DMS53 (cell line): ENCODE data around the gene SLC17A1.

Experiments used
- DNase-seq: peaks from one replicate; lab custom pipeline; 2025; lab: John Stamatoyannopoulos, UW

The SLC17A1 gene

GRCh38 chr6:25831532-25832306, at the start of gene SLC17A1:
Gene SLC17A1, minus strand, starts transcription at chr6:25832052. Its CDS starts 1,495 bp downstream, at chr6:25830557.
- no peak for DNase-seq

- DNase-seq: no peak
Observed at GRCh38 chr6:25880601-25881000, 48.7 kb upstream of the SLC17A1 start.

GRCh38 chr6:25878721-25879322, 47.0 kb upstream of the SLC17A1 start:
- DNase-seq: no peak

- DNase-seq: no peak
Observed at GRCh38 chr6:25875926-25876602, 44.2 kb upstream of the SLC17A1 start.

- DNase-seq: no peak
Observed at GRCh38 chr6:25875563-25875905, 43.7 kb upstream of the SLC17A1 start.

- no peak for DNase-seq
Observed at GRCh38 chr6:25874822-25875562, 43.1 kb upstream of the SLC17A1 start.

- DNase-seq: no peak
Observed at GRCh38 chr6:25874118-25874517, 42.3 kb upstream of the SLC17A1 start, which contains the start of gene SLC17A3. Gene SLC17A3, minus strand, starts transcription at chr6:25874243. Its CDS starts 5,856 bp downstream, at chr6:25868387.

GRCh38 chr6:25872814-25873213, 41.0 kb upstream of the SLC17A1 start:
- peak; percentile 13 for DNase-seq

- DNase-seq: no peak
Observed at GRCh38 chr6:25869840-25870239, 38.0 kb upstream of the SLC17A1 start.

GRCh38 chr6:25868436-25869183, 36.8 kb upstream of the SLC17A1 start:
- DNase-seq: no peak

GRCh38 chr6:25866011-25866410, 34.2 kb upstream of the SLC17A1 start:
- DNase-seq: no peak

- DNase-seq: no peak
Observed at GRCh38 chr6:25863360-25863759, 31.5 kb upstream of the SLC17A1 start.

GRCh38 chr6:25862199-25862598, 30.3 kb upstream of the SLC17A1 start:
- no peak for DNase-seq

GRCh38 chr6:25852756-25853155, 20.9 kb upstream of the SLC17A1 start:
- DNase-seq: no peak

- no peak for DNase-seq
Observed at GRCh38 chr6:25851961-25852360, 20.1 kb upstream of the SLC17A1 start.

- DNase-seq: no peak
Observed at GRCh38 chr6:25844518-25844917, 12.7 kb upstream of the SLC17A1 start.

- DNase-seq: no peak
Observed at GRCh38 chr6:25842526-25842925, 10.7 kb upstream of the SLC17A1 start.

- no peak for DNase-seq
Observed at GRCh38 chr6:25835442-25836283, 3.8 kb upstream of the SLC17A1 start.

GRCh38 chr6:25834950-25835349, 3.1 kb upstream of the SLC17A1 start:
- no peak for DNase-seq

GRCh38 chr6:25833136-25833535, 1.3 kb upstream of the SLC17A1 start:
- no peak for DNase-seq

- DNase-seq: no peak
Observed at GRCh38 chr6:25832670-25833069, 818 bp upstream of the SLC17A1 start.
